Lower lobe of right lung (tissue), 2 donors: Measurements from ENCODE around the gene ARL17B. TPM values are rescaled to one million over a fixed set of nuclear protein-coding genes. Genes with fewer than 3 reads are reported as not detected.
A peak's percentile ranks its signal among the peaks of the same experiment; 100 is the strongest.
"Not testable (repeated sequence)": the region's sequence is repeated elsewhere in the genome, so short reads cannot be mapped to it uniquely, and the experiment has no call there.

ENCODE experiments used
- ATAC-seq, 2 donors: fragments of 200-7000 bp; cut with Tn5 transposase; one replicate each; pipeline ENCODE4 v1.9.1; 2020 to 2022; ENCODE audit warnings: mild to moderate bottlenecking in 2 of 2, moderate library complexity in 2 of 2
- DNase-seq: peaks from one replicate; pipeline ENCODE4 v3.0.0-alpha.2; 2020
- H3K27ac ChIP-seq: fragments of 200-600 bp; one replicate; pipeline ENCODE4 v1.8.0; 2022
- H3K27me3 ChIP-seq: fragments of 200-600 bp; one replicate; pipeline ENCODE4 v1.8.0; 2022; ENCODE audit warnings: low read depth
- H3K36me3 ChIP-seq: fragments of 200-600 bp; one replicate; pipeline ENCODE4 v1.8.0; 2022; ENCODE audit warnings: mild to moderate bottlenecking
- H3K4me1 ChIP-seq: fragments of 200-600 bp; one replicate; pipeline ENCODE4 v1.8.0; 2022
- H3K4me3 ChIP-seq: fragments of 200-600 bp; one replicate; pipeline ENCODE4 v1.8.0; 2022; ENCODE audit warnings: mild to moderate bottlenecking
- H3K9me3 ChIP-seq: fragments of 200-600 bp; one replicate; pipeline ENCODE4 v1.8.0; 2022
- CTCF ChIP-seq: fragments of 200-600 bp; IDR thresholded peaks from one replicate; pipeline ENCODE4 v1.8.0; 2022; ENCODE audit warnings: antibody characterized with exemption, mild to moderate bottlenecking
- intact Hi-C: fragments of 100-400 bp; cut with DNase I; formaldehyde crosslinking; loops from one replicate; pipeline ENCODE4 v1.11.0; 2022
- total RNA-seq: library from RNA; stranded (reverse); fragmentation: NEBNext Ultra II Directional; extraction: Animal tissue kit (Norgen Biotek cat#: 25700); gene quantifications from one replicate; pipeline ENCODE4 v1.2.1, GENCODE V29; 2021
- donor health status: DM: no; HTN: yes; CAD: no; lungs with severe emphysema.

Gene ARL17B
- total RNA-seq, 1 donor from 2014 or later: 29.3 TPM

- peak; percentile 64 for TF ChIP-seq CTCF
- H3K4me3 ChIP-seq, H3K4me1 ChIP-seq, intact Hi-C loops, H3K36me3 ChIP-seq, H3K9me3 ChIP-seq, H3K27me3 ChIP-seq, H3K27ac ChIP-seq: not testable (repeated sequence)
- DNase-seq: peak; percentile 71
- peak; percentile 90 to 93 for ATAC-seq
These were observed 107.8 kb downstream of the ARL17B start for GRCh38 chr17:46253722-46254121.

GRCh38 chr17:46252804-46253203 is 108.8 kb downstream of the ARL17B start:
- H3K36me3 ChIP-seq, DNase-seq, intact Hi-C loops, H3K27me3 ChIP-seq, H3K27ac ChIP-seq, ATAC-seq, H3K4me3 ChIP-seq, H3K9me3 ChIP-seq, H3K4me1 ChIP-seq: not testable (repeated sequence)

GRCh38 chr17:46249153-46249552 is 112.4 kb downstream of the ARL17B start:
- intact Hi-C loops, H3K27me3 ChIP-seq, H3K27ac ChIP-seq, H3K4me1 ChIP-seq, ATAC-seq, H3K36me3 ChIP-seq, H3K9me3 ChIP-seq, H3K4me3 ChIP-seq, DNase-seq: not testable (repeated sequence)

- H3K27ac ChIP-seq, H3K4me3 ChIP-seq, H3K4me1 ChIP-seq, DNase-seq, H3K27me3 ChIP-seq, H3K36me3 ChIP-seq, H3K9me3 ChIP-seq, intact Hi-C loops: not testable (repeated sequence)
- ATAC-seq: peak; percentile 25 to 32
These were observed 116.4 kb downstream of the ARL17B start for GRCh38 chr17:46244949-46245768.

GRCh38 chr17:46244339-46244913 is 117.1 kb downstream of the ARL17B start:
- DNase-seq, H3K4me3 ChIP-seq, H3K36me3 ChIP-seq, H3K4me1 ChIP-seq, ATAC-seq, H3K27me3 ChIP-seq, H3K9me3 ChIP-seq, H3K27ac ChIP-seq, intact Hi-C loops: not testable (repeated sequence)

- H3K9me3 ChIP-seq, DNase-seq, H3K4me1 ChIP-seq, H3K27me3 ChIP-seq, intact Hi-C loops, H3K36me3 ChIP-seq, H3K27ac ChIP-seq, H3K4me3 ChIP-seq: not testable (repeated sequence)
- ATAC-seq: peak in 1 of 2 donors; percentile 16
These were observed 117.6 kb downstream of the ARL17B start for GRCh38 chr17:46243928-46244327.

GRCh38 chr17:46243505-46243904 is 118.1 kb downstream of the ARL17B start:
- peak in 1 of 2 donors; percentile 29 for ATAC-seq
- H3K27me3 ChIP-seq, H3K4me1 ChIP-seq, H3K9me3 ChIP-seq, H3K4me3 ChIP-seq, H3K36me3 ChIP-seq, intact Hi-C loops, H3K27ac ChIP-seq, DNase-seq: not testable (repeated sequence)

GRCh38 chr17:46231359-46231758 is 130.2 kb downstream of the ARL17B start:
- H3K36me3 ChIP-seq, H3K4me3 ChIP-seq, H3K27ac ChIP-seq, DNase-seq, H3K9me3 ChIP-seq, ATAC-seq, H3K27me3 ChIP-seq, intact Hi-C loops, H3K4me1 ChIP-seq: not testable (repeated sequence)

- peak overlapping the region; percentile 51 for H3K4me3 ChIP-seq
- H3K36me3 ChIP-seq, H3K9me3 ChIP-seq, H3K27ac ChIP-seq, H3K4me1 ChIP-seq, H3K27me3 ChIP-seq, intact Hi-C loops: not testable (repeated sequence)
- ATAC-seq (peak; percentile 100), DNase-seq (peak; percentile 88)
These were observed 136.2 kb downstream of the ARL17B start for GRCh38 chr17:46225274-46225794.

- peak; percentile 64 to 76 for ATAC-seq
- H3K4me1 ChIP-seq, intact Hi-C loops, H3K36me3 ChIP-seq, H3K9me3 ChIP-seq, H3K27me3 ChIP-seq, DNase-seq, H3K27ac ChIP-seq: not testable (repeated sequence)
- peak overlapping the region; percentile 51 for H3K4me3 ChIP-seq
These were observed 136.7 kb downstream of the ARL17B start for GRCh38 chr17:46224864-46225263.
